NT2/D1 (cell line): ENCODE measurements around the gene PARD3.

Experiments
- SUZ12 ChIP-seq: IDR thresholded peaks from 2 replicates; pipeline ENCODE4 v1.6.1; 2011; ENCODE audit not compliant: insufficient read length, insufficient read depth; ENCODE audit errors: extremely low read depth
- ZNF274 ChIP-seq: IDR thresholded peaks from 2 replicates; pipeline ENCODE4 v1.6.1; 2011; ENCODE audit warnings: mild to moderate bottlenecking, low read depth, low read length

- TF ChIP-seq SUZ12, result no peak
- TF ChIP-seq ZNF274, result no peak
Measured at GRCh38 chr10:34781711-34782110, 33.4 kb downstream of the PARD3 start.
